AG09319 (cell line): ENCODE data around the gene PRKG2.

Experiments used
- DNase-seq: peaks from one replicate; pipeline ENCODE4 v3.0.0-alpha.2; 2010; ENCODE audit warnings: low read depth; ENCODE audit errors: extremely low read depth
- TF ChIP-seq, protein P1 (sequence below): IDR thresholded peaks from 2 replicates; pipeline ENCODE4 v1.5.1; 2011; ENCODE audit warnings: low read depth, mild to moderate bottlenecking, inconsistent platforms, low read length, moderate library complexity

The PRKG2 gene

DNA sequence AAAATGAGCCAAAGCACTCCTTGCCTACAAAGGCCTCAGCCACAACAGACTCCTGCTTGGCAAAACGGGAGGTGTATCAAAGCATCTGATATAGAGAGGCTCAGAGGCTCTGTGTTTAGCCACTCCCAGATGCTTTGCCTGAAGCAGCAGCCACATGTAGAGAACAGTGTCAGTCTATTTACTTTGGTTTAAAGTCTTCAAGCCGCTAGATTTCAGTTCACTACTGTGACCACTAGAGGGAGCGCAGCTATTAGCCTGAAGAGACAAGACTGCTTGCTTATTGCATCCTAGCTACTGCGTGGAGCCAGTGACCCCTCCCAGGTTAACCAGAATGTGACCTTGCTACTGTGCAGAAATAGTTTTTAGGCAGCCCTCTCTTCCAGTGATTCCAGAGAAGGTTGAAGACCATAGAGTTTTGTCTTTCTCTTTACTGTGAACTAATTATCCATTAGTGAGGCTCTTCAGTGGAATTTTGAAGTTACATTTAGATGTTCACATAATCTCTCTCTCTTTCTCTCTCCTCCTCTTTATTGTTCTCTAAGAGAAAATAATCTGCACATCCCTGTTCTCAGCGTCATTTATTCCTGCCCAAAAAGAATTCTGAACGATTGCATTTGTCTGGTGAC is 145.2 kb downstream of the PRKG2 start:
- DNase-seq: peak; percentile 78
- TF ChIP-seq, protein P1, sequence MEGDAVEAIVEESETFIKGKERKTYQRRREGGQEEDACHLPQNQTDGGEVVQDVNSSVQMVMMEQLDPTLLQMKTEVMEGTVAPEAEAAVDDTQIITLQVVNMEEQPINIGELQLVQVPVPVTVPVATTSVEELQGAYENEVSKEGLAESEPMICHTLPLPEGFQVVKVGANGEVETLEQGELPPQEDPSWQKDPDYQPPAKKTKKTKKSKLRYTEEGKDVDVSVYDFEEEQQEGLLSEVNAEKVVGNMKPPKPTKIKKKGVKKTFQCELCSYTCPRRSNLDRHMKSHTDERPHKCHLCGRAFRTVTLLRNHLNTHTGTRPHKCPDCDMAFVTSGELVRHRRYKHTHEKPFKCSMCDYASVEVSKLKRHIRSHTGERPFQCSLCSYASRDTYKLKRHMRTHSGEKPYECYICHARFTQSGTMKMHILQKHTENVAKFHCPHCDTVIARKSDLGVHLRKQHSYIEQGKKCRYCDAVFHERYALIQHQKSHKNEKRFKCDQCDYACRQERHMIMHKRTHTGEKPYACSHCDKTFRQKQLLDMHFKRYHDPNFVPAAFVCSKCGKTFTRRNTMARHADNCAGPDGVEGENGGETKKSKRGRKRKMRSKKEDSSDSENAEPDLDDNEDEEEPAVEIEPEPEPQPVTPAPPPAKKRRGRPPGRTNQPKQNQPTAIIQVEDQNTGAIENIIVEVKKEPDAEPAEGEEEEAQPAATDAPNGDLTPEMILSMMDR: peak; percentile 93

DNA sequence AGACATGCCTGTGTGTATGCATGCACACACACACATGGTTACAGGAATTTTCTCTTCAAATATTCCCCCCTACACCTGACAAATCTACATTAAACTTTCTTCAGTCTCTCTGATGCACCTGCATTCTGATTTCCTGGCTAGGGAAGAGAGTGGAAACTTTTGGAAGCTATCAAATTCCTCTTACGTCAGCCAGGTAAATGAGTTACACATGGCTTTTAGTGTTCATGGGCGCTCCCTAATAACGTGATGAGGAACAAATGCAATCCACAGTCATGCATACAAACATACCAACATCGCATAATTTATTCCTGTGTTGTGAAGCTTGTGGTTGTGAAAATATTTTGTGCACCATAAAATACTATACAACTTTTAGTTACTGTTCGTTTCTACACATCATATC is 149.6 kb downstream of the PRKG2 start:
- TF ChIP-seq, protein P1: no peak
- DNase-seq: no peak

DNA sequence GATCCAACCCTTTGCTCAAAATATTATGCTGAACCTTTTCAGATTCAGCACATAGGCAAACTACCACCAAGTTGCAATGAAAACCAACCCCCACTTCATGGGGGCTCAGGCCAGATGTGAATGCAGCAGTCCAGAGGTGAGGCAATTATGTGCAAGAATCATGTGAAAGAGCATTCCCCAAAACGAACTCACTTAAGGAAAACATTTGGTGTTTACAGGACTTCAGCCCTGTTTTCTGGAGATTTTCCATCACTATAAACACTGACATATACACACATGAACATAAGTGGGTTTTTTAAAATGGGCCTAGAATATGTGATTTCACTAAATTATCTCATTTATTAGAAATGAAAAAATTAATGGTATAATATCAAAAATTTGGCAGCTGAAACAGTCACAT is 153.0 kb downstream of the PRKG2 start:
- TF ChIP-seq, protein P1: no peak
- DNase-seq: no peak

DNA sequence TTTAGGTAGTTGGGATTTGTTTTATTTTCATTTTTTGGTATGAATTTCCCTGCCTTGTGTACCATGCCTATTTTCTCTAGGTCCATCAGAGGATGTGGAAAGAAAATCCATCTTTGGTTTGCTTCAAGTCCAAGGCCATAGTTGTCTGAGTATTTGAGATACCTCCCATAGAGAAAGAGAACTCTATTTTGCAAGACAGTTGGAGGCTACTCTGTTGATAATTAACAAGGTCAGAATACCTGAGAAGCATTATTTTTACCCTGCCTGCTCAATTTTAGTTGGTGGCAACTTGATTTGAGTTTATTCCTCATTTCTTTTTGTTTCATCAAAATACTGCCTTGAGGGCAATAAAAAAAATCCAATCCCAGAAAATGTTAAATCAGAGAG is 153.7 kb downstream of the PRKG2 start:
- DNase-seq: no peak
- TF ChIP-seq, protein P1: no peak

DNA sequence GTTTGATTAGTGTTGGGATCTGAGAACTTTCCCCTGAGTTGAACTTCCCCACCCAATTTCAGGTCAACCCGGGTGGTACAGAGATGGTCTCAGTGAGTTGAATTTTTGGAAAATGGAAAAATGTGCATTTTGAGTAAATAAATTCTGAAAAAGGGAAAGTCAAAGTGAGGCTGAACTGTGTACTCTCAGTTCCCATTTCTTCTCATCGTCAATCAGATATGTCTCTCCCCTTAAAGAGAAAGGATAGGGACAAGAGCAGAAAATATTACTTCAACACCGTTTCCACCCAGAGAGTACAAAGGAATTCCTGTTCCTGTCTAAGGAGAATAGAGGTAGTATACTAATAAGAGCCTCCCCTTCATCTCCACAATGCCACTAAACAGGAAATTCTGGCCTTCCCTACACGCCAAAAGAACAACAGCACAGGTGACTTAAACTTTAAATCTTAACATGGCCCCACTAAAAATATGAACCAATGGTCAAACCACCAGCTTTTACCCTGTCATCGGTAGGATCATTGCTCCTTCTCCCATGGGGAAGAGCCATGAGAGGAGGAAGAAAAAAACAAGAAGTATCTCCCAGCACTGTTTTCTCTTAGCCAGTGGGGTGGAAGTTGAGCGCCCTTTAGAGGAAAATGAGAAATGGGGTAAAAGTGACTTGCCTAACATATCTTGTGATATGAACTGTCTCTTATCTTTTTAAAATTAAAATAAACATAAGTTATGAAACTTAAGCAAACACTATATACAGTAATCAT is 154.3 kb downstream of the PRKG2 start:
- no peak for DNase-seq
- TF ChIP-seq, protein P1: no peak

DNA sequence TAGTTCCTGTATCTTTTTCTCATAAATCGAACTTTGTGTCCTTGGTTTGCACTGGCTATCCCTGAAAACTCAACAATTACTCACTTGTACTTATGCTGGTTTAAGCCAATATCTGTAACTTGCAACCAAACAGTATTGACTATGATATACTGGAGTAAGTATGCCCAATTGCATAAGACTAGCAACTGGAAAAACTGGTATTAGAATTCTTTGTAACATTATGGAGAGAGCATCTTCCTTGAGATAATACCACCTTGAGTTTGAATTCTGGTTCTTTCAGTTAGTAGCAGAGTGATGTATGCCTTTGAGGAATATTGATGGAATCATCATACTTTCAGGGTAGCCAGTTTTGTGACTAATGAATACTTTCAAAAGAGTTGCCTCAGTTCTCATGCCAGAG is 156.4 kb downstream of the PRKG2 start:
- TF ChIP-seq, protein P1: no peak
- no peak for DNase-seq

DNA sequence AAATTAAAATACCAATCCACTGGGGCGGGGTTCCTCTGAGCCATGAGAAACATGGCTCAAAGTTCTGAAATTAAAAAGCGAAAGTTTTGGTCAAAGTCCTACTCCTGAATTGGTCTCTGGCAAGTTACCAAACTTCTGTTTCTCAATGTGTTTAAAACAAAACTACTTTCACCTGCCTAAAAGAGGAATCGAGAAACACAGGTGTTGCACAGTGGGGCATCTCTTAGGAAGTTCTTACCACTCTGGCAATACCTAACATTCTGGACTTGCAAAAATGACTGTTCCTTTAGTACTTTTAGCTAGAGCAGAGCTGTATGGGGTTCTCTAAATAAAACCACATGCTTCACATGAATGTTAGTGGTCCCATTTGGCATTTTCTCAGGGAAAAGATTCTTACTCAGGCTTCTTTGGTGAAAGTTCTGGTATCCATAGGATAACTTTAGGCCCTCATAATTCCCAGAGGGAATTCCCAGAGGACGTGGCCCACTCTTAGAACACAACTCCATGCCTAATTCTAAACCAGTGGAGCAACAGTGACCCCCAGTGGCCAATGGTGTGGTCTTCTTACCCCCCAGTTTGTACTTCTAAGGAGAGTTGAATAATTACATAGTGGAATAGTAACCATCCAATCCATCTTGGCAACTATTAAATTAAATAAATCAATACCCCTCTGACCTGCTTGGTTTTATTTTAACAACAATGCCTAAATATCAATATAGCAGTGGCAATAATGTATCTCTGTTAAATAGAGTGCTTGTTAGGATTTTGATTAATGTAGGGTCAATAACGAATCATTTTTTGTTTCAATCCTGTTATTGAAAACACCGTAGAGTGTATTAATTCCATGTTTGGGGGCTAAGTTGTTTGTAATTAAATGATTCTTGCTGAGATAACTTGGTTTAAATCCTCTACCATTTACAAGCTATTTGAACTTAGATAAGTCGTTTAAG is 162.6 kb downstream of the PRKG2 start:
- TF ChIP-seq, protein P1: peak; percentile 82
- DNase-seq: no peak
